Fibroblast of lung (primary cell): ENCODE data around the gene R3HCC1L.

Experiments
- CTCF ChIP-seq, 2 donors: IDR thresholded peaks in 1 of 2; conservative IDR thresholded peaks in 1 of 2; 1 replicate in 1 of 2; 2 replicates in 1 of 2; pipeline ENCODE4 v1.5.1; 2011 to 2012; ENCODE audit warnings: low read length in 2 of 2, control low read depth in 1 of 2, inconsistent platforms in 1 of 2, low read depth in 1 of 2, mild to moderate bottlenecking in 1 of 2
- EZH2 ChIP-seq: IDR thresholded peaks from 2 replicates; pipeline ENCODE4 v1.5.1; 2012; ENCODE audit warnings: low read length, control low read depth, mild to moderate bottlenecking; ENCODE audit errors: missing control alignments

- TF ChIP-seq CTCF (conservative IDR thresholded peaks at IDR 0.05 in 1 of 2, IDR thresholded peaks at IDR 0.05 in 1 of 2; ENCODE audit: low read depth in 1 of 2, low read length in 2 of 2) (peak; percentile 59 to 62), EZH2 (no peak)
Observed at GRCh38 chr10:98242823-98243222, 108.4 kb downstream of the R3HCC1L start.
